ENCODE results near the gene TMEM156.

TMEM156 gene

GRCh38 chr4:38920186-38920585, 112.0 kb downstream of the TMEM156 start:
- H4K20me1 ChIP-seq (ENCODE audit: insufficient read depth, low read length), result no peaks in the 10 kb centered on the region
- H3K4me1 ChIP-seq (ENCODE audit: insufficient read depth, low read length), result no peaks in the 10 kb centered on the region; the same call in 1 of the 2 replicates
- H3K27me3 ChIP-seq (ENCODE audit: insufficient read depth, low read length, poor library complexity), result peaks cover 5% of the 10 kb centered on the region
- H3K4me2 ChIP-seq (ENCODE audit: insufficient read depth, low read length), result no peak overlapping the region
- DNase-seq (no peak), ATAC-seq (ENCODE audit: insufficient read depth, low read depth) (no peak)
- no peak overlapping the region for H3K4me3 ChIP-seq (ENCODE audit: low read depth in 1 of 2, low read length in 2 of 2)
- H3K79me2 ChIP-seq (ENCODE audit: insufficient read depth, low read length), result no peaks in the 10 kb centered on the region
- H3K9ac ChIP-seq (ENCODE audit: low read depth, low read length), result no peak overlapping the region
- no peak overlapping the region for H2AFZ ChIP-seq (ENCODE audit: low read depth, low read length)
- no peak for TF ChIP-seq EZH2 (IDR thresholded peaks at IDR 0.05; ENCODE audit: borderline replicate concordance, low read depth, low read length, severe bottlenecking)
- TF ChIP-seq, protein P1, sequence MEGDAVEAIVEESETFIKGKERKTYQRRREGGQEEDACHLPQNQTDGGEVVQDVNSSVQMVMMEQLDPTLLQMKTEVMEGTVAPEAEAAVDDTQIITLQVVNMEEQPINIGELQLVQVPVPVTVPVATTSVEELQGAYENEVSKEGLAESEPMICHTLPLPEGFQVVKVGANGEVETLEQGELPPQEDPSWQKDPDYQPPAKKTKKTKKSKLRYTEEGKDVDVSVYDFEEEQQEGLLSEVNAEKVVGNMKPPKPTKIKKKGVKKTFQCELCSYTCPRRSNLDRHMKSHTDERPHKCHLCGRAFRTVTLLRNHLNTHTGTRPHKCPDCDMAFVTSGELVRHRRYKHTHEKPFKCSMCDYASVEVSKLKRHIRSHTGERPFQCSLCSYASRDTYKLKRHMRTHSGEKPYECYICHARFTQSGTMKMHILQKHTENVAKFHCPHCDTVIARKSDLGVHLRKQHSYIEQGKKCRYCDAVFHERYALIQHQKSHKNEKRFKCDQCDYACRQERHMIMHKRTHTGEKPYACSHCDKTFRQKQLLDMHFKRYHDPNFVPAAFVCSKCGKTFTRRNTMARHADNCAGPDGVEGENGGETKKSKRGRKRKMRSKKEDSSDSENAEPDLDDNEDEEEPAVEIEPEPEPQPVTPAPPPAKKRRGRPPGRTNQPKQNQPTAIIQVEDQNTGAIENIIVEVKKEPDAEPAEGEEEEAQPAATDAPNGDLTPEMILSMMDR (IDR thresholded peaks at IDR 0.05; ENCODE audit: borderline replicate concordance, extremely low read depth, low read length, poor library complexity, severe bottlenecking), result no peak
- H3K27ac ChIP-seq (ENCODE audit: low read length), result no peak overlapping the region
- no peaks in the 10 kb centered on the region for H3K36me3 ChIP-seq (ENCODE audit: insufficient read depth, low read length)
- H3K9me3 ChIP-seq (ENCODE audit: insufficient read depth, low read length, severe bottlenecking), result no peaks in the 10 kb centered on the region

DNA sequence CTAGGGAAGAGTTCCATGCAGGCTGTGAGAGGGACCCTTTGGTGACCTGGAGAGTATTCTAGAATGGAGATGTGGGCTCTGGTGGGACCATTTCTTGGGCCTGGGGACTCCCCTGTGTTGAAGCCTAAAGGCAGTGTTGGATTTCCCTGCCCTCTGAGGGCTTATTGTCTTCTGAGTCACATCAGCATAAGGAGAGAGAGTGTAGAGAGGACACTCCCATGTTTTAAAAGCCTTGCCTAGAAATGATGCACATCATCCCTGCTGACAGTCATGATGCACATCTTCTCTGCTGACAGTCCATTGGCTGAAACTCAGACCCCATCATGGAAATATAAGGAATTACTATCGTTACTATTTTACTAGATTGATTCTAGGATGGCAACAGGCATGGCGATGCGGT, 112.7 kb downstream of the TMEM156 start:
- DNase-seq (no peak), ATAC-seq (ENCODE audit: insufficient read depth, low read depth) (no peak)
- H3K27ac ChIP-seq (ENCODE audit: low read length), result no peak overlapping the region
- no peaks in the 10 kb centered on the region for H3K36me3 ChIP-seq (ENCODE audit: insufficient read depth, low read length)
- H3K4me1 ChIP-seq (ENCODE audit: insufficient read depth, low read length), result no peaks in the 10 kb centered on the region; the same call in 1 of the 2 replicates
- no peak overlapping the region for H3K4me2 ChIP-seq (ENCODE audit: insufficient read depth, low read length)
- no peak overlapping the region for H2AFZ ChIP-seq (ENCODE audit: low read depth, low read length)
- no peak overlapping the region for H3K9ac ChIP-seq (ENCODE audit: low read depth, low read length)
- no peak for TF ChIP-seq EZH2 (IDR thresholded peaks at IDR 0.05; ENCODE audit: borderline replicate concordance, low read depth, low read length, severe bottlenecking)
- TF ChIP-seq, protein P1 (IDR thresholded peaks at IDR 0.05; ENCODE audit: borderline replicate concordance, extremely low read depth, low read length, poor library complexity, severe bottlenecking), result no peak
- H4K20me1 ChIP-seq (ENCODE audit: insufficient read depth, low read length), result no peaks in the 10 kb centered on the region
- H3K4me3 ChIP-seq (ENCODE audit: low read depth in 1 of 2, low read length in 2 of 2), result no peak overlapping the region
- H3K9me3 ChIP-seq (ENCODE audit: insufficient read depth, low read length, severe bottlenecking), result no peaks in the 10 kb centered on the region
- peaks cover under 1% of the 10 kb centered on the region for H3K27me3 ChIP-seq (ENCODE audit: insufficient read depth, low read length, poor library complexity)
- H3K79me2 ChIP-seq (ENCODE audit: insufficient read depth, low read length), result no peaks in the 10 kb centered on the region

GRCh38 chr4:38917481-38918025, 114.7 kb downstream of the TMEM156 start:
- Histone ChIP-seq H3K9me3 (ENCODE audit: insufficient read depth, low read length, severe bottlenecking) (no peaks in the 10 kb centered on the region), H2AFZ (ENCODE audit: low read depth, low read length) (no peak overlapping the region), H3K9ac (ENCODE audit: low read depth, low read length) (no peak overlapping the region), H3K4me2 (ENCODE audit: insufficient read depth, low read length) (no peak overlapping the region), H3K4me1 (ENCODE audit: insufficient read depth, low read length) (no peaks in the 10 kb centered on the region; the same call in 1 of the 2 replicates), H3K27me3 (ENCODE audit: insufficient read depth, low read length, poor library complexity) (no peaks in the 10 kb centered on the region), H3K4me3 (ENCODE audit: low read depth in 1 of 2, low read length in 2 of 2) (no peak overlapping the region), H3K36me3 (ENCODE audit: insufficient read depth, low read length) (no peaks in the 10 kb centered on the region), H3K27ac (ENCODE audit: low read length) (no peak overlapping the region), H4K20me1 (ENCODE audit: insufficient read depth, low read length) (no peaks in the 10 kb centered on the region), H3K79me2 (ENCODE audit: insufficient read depth, low read length) (no peaks in the 10 kb centered on the region)
- ATAC-seq (ENCODE audit: insufficient read depth, low read depth) (no peak), DNase-seq (no peak)
- TF ChIP-seq, protein P1 (IDR thresholded peaks at IDR 0.05; ENCODE audit: borderline replicate concordance, extremely low read depth, low read length, poor library complexity, severe bottlenecking), result no peak
- TF ChIP-seq EZH2 (IDR thresholded peaks at IDR 0.05; ENCODE audit: borderline replicate concordance, low read depth, low read length, severe bottlenecking), result no peak
